ENCODE measurements around the gene CIAO2A. TPM values are rescaled to one million over a fixed set of nuclear protein-coding genes. Genes with fewer than 3 reads are reported as not detected.
A peak's percentile ranks its signal among the peaks of the same experiment; 100 is the strongest.

Gene CIAO2A
- total and polyA plus RNA-seq, 4 donors, result 40.4 to 95.6 (median 82.8) TPM

DNA sequence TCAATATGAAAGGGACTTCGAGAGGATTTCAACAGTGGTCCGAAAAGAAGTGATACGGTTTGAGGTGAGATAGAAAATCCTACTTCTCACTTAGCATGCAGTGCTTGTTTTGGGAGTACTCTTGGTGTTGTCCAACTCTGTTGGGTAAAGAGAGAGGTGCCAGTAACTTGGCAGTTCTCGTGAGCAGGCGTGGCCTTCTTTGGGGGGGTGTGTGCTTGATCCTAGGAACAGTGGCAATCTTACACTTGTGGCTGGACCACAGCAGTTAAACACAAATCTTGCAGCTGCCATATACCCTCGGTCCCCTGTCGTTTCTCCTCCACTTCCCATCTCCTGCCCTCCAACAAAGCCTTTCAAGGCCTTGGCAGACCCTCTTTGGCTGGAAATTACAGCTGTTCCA is 42.7 kb upstream of the CIAO2A start:
- no peaks in the 10 kb centered on the region for H3K27me3 ChIP-seq (ENCODE audit: control insufficient read depth in 3 of 3, insufficient read depth in 3 of 3, low read length in 2 of 3)
- no peak overlapping the region for H3K27ac ChIP-seq (ENCODE audit: low read depth in 1 of 2, low read length in 1 of 2)
- no peaks in the 10 kb centered on the region for H3K9me3 ChIP-seq (ENCODE audit: control insufficient read depth in 4 of 4, insufficient read depth in 3 of 4, low read length in 3 of 4)
- no peak overlapping the region for H3K4me3 ChIP-seq
- ATAC-seq (ENCODE audit: insufficient read depth, low FRiP score), result no peak
- 88 to 93% methylated on average over 7 of the region's 7 CpGs for WGBS, 2 donors
- peaks cover 34 to 57% (median 50%) of the 10 kb centered on the region in 4 donors for H3K36me3 ChIP-seq (ENCODE audit: control insufficient read depth in 4 of 4, insufficient read depth in 4 of 4, low read length in 4 of 4)
- TF ChIP-seq, protein P1, sequence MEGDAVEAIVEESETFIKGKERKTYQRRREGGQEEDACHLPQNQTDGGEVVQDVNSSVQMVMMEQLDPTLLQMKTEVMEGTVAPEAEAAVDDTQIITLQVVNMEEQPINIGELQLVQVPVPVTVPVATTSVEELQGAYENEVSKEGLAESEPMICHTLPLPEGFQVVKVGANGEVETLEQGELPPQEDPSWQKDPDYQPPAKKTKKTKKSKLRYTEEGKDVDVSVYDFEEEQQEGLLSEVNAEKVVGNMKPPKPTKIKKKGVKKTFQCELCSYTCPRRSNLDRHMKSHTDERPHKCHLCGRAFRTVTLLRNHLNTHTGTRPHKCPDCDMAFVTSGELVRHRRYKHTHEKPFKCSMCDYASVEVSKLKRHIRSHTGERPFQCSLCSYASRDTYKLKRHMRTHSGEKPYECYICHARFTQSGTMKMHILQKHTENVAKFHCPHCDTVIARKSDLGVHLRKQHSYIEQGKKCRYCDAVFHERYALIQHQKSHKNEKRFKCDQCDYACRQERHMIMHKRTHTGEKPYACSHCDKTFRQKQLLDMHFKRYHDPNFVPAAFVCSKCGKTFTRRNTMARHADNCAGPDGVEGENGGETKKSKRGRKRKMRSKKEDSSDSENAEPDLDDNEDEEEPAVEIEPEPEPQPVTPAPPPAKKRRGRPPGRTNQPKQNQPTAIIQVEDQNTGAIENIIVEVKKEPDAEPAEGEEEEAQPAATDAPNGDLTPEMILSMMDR (IDR thresholded peaks at IDR 0.05; ENCODE audit: control extremely low read depth, extremely low read depth), result no peak
- DNase-seq, result no peak
- no peak overlapping the region for H3K9ac ChIP-seq (ENCODE audit: insufficient read depth in 1 of 2, low read length in 2 of 2)
- peaks cover 0 to 5% (median 5%) of the 10 kb centered on the region in 5 donors for H3K4me1 ChIP-seq (ENCODE audit: control insufficient read depth in 5 of 5, insufficient read depth in 5 of 5, low read length in 5 of 5)

DNA sequence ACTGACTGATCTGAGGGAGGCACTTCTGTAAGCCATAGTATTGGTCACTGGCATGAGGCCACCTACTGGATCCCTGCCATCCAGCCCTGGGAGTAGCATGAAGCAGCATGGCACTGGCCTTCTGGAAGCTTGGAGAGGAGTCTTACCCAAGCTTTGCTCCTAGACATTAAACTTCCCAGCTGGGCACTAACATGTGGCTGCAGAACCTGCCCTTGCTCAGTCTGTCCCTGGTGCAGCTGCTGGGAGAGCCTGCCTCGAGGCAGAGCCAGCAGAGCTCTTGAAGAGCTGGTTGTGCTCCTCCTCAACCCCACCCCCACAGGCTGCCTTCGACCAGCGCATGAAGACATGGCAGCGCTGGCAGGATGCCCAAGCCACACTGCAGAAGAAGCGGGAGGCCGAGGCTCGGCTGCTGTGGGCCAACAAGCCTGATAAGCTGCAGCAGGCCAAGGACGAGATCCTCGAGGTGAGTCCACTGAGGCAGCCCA is 40.7 kb upstream of the CIAO2A start:
- WGBS, 2 donors, result 48 to 63% methylated on average over 9 of the region's 9 CpGs
- Histone ChIP-seq H3K27me3 (ENCODE audit: control insufficient read depth in 3 of 3, insufficient read depth in 3 of 3, low read length in 2 of 3) (no peaks in the 10 kb centered on the region), H3K4me3 (no peak overlapping the region), H3K27ac (ENCODE audit: low read depth in 1 of 2, low read length in 1 of 2) (peak overlapping the region in 1 of 2 donors; percentile 28), H3K9me3 (ENCODE audit: control insufficient read depth in 4 of 4, insufficient read depth in 3 of 4, low read length in 3 of 4) (no peaks in the 10 kb centered on the region), H3K36me3 (ENCODE audit: control insufficient read depth in 4 of 4, insufficient read depth in 4 of 4, low read length in 4 of 4) (peaks cover 53 to 70% (median 63%) of the 10 kb centered on the region in 4 donors), H3K4me1 (ENCODE audit: control insufficient read depth in 5 of 5, insufficient read depth in 5 of 5, low read length in 5 of 5) (peaks cover 0 to 5% (median 5%) of the 10 kb centered on the region in 5 donors), H3K9ac (ENCODE audit: insufficient read depth in 1 of 2, low read length in 2 of 2) (no peak overlapping the region)
- peak; percentile 58 to 74 (median 61) for DNase-seq
- peak; percentile 29 for ATAC-seq (ENCODE audit: insufficient read depth, low FRiP score)
- TF ChIP-seq, protein P1 (IDR thresholded peaks at IDR 0.05; ENCODE audit: control extremely low read depth, extremely low read depth), result no peak

DNA sequence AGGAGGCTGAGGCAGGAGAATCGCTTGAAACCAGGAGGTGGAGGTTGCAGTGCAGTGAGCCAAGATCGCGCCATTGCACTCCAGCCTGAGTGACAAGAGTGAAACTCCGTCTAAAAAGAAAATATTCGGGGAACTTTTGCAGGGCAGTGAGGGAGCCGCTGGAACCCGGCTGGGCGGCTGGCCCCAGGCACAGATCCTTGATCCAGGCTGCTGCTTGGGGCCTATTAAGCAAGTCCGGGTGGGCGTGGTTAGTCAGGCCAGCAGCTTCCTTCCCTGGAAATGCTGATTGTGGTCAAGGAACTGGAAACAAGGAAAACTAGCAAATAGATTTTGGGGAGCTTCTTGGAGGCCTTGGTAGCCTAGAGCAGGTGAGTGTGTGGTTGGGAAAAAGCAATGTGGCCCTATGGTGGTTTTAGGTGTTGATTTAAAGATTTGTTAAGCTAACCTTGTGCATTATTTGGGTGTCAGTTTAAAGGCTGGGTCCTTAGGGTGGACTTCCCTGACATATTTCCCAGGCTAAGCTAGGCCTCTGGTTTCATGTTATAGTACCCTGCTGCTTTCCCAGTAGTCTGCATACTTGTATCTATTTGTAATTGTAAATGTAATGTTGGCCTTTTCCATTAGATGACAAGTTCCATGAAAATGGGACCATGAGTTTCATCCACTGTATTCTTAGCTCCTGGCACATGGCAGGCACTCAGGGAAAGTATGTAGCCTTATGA is 40.1 kb upstream of the CIAO2A start:
- peaks cover 53 to 74% (median 63%) of the 10 kb centered on the region in 4 donors for H3K36me3 ChIP-seq (ENCODE audit: control insufficient read depth in 4 of 4, insufficient read depth in 4 of 4, low read length in 4 of 4)
- H3K4me3 ChIP-seq, result no peak overlapping the region
- ATAC-seq (ENCODE audit: insufficient read depth, low FRiP score), result no peak
- H3K27me3 ChIP-seq (ENCODE audit: control insufficient read depth in 3 of 3, insufficient read depth in 3 of 3, low read length in 2 of 3), result no peaks in the 10 kb centered on the region
- WGBS, 2 donors, result 82 to 86% methylated on average over 10 of the region's 10 CpGs
- H3K27ac ChIP-seq (ENCODE audit: low read depth in 1 of 2, low read length in 1 of 2), result peak overlapping the region in 1 of 2 donors; percentile 28
- peaks cover 0 to 5% (median 5%) of the 10 kb centered on the region in 5 donors for H3K4me1 ChIP-seq (ENCODE audit: control insufficient read depth in 5 of 5, insufficient read depth in 5 of 5, low read length in 5 of 5)
- no peak overlapping the region for H3K9ac ChIP-seq (ENCODE audit: insufficient read depth in 1 of 2, low read length in 2 of 2)
- no peaks in the 10 kb centered on the region for H3K9me3 ChIP-seq (ENCODE audit: control insufficient read depth in 4 of 4, insufficient read depth in 3 of 4, low read length in 3 of 4)
- DNase-seq, result no peak
- TF ChIP-seq, protein P1 (IDR thresholded peaks at IDR 0.05; ENCODE audit: control extremely low read depth, extremely low read depth), result no peak
